Gastrocnemius medialis (tissue), 4 donors: ENCODE data around the gene C5orf58. TPM values are rescaled to one million over a fixed set of nuclear protein-coding genes. Genes with fewer than 3 reads are reported as not detected.

Experiments
- ATAC-seq, 2 donors: fragments of 150-250 bp; one replicate each; pipeline ENCODE4 v1.9.1; 2016
- DNase-seq, 2 donors: peaks; one replicate each; pipeline ENCODE4 v3.0.0-alpha.2; 2019
- H3K27ac ChIP-seq, 4 donors: fragments of 200-600 bp; sonication (generic); 1 replicate in 1 of 4; 2 replicates in 3 of 4; pipeline ENCODE4 v1.5.1; 2016 to 2018; ENCODE audit warnings: mild to moderate bottlenecking in 2 of 4, moderate library complexity in 1 of 4
- H3K27me3 ChIP-seq, 3 donors: fragments of 200-600 bp; sonication (generic) in 2 of 3; 1 replicate in 1 of 3; 2 replicates in 2 of 3; pipeline versions ENCODE4 v1.5.1 to v1.6.0; 2016 to 2019; ENCODE audit warnings: mild to moderate bottlenecking in 1 of 3, moderate library complexity in 1 of 3
- H3K36me3 ChIP-seq, 2 donors: fragments of 200-600 bp; sonication (generic) in 1 of 2; one replicate each; pipeline ENCODE4 v1.5.1; 2017 to 2018
- H3K4me1 ChIP-seq, 2 donors: fragments of 200-600 bp; sonication (generic) in 1 of 2; one replicate each; pipeline ENCODE4 v1.5.1; 2016 to 2017; ENCODE audit warnings: mild to moderate bottlenecking in 2 of 2
- H3K4me3 ChIP-seq, 4 donors: fragments of 200-600 bp; sonication (generic) in 3 of 4; 1 replicate in 1 of 4; 2 replicates in 3 of 4; pipeline ENCODE4 v1.5.1; 2016 to 2019; ENCODE audit warnings: mild to moderate bottlenecking in 2 of 4
- H3K9me3 ChIP-seq, 3 donors: fragments of 200-600 bp; sonication (generic) in 2 of 3; 1 replicate in 1 of 3; 2 replicates in 2 of 3; pipeline ENCODE4 v1.5.1; 2016 to 2019
- POLR2A ChIP-seq, 2 donors: fragments of 450-650 bp; IDR thresholded peaks; one replicate each; pipeline ENCODE4 v1.6.1; 2017; ENCODE audit warnings: antibody characterized with exemption in 2 of 2, mild to moderate bottlenecking in 2 of 2, moderate library complexity in 2 of 2
- in situ Hi-C, 4 donors: fragments of 200-750 bp; cut with MboI; loops; one replicate each; pipeline versions ENCODE4 v1.15.0 to v1.8.0; 2017; ENCODE audit warnings: low sequenced_read_pairs in 4 of 4
- intact Hi-C: fragments of 100-400 bp; cut with DNase I; formaldehyde crosslinking; loops from one replicate; pipeline ENCODE4 v1.15.1; 2023; ENCODE audit warnings: low total_unique reads
- total RNA-seq, 4 donors: library from RNA; depleted of rRNA; stranded (reverse); fragments of >200 nt; gene quantifications; one replicate each; pipeline versions ENCODE4 v1.1.0 to v1.2.3, GENCODE V29; 2016
- TF ChIP-seq, protein P1 (sequence below), 5 experiments: fragments of 450-650 bp in 3 of 5; fragments of 200-600 bp in 2 of 5; sonication (generic) in 2 of 5; IDR thresholded peaks in 4 of 5; conservative IDR thresholded peaks in 1 of 5; 1 replicate in 4 of 5; 2 replicates in 1 of 5; pipeline ENCODE4 v1.5.1; 2016 to 2019; ENCODE audit warnings: antibody characterized with exemption in 5 of 5, mild to moderate bottlenecking in 3 of 5, moderate library complexity in 3 of 5

C5orf58 gene
- total RNA-seq, 4 donors from 2014 or later: not detected

DNA sequence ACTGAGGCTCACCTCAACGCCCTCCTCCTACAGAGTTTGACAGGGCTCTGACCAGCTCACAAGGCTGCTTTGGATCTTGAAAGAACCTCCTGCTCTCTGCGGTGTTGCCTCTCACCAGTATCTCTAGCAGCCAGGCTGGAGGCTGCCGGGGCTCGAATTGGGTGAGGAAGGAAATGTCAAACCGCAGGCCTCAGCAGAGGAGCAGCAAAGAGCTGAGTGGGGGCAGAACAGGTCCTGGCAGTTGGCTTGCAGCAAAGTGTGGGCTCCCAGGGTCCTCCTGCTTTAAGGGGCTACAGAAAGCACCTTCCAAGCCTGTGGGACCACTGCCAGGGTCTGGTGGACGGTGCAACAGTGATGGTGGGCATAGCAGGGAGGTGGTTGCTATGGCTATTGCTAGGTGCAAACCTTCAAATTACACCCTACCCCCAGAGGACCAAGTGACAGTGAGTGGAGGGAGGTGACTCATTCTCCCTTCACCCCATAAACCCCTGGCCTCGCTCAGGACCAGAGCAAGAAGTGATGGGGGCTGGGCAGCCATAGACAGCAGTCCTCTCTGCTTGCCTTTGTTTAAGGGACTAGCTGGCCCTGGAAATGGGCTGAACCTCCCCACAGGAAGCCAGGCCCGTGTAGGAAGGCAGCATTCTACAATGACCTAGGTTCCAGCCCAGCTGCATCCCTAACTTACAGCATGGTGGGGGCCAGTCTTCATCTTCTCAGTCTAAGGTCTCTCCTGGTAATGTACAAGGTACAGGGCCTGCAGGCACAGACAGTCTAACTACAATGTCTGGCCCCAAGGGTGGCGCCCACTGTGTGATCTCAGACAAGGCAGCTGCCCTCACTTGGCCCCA lies 46.0 kb downstream of the C5orf58 start:
- intact Hi-C loops (no loop called here), in situ Hi-C loops (no loop called here)
- TF ChIP-seq, protein P1, sequence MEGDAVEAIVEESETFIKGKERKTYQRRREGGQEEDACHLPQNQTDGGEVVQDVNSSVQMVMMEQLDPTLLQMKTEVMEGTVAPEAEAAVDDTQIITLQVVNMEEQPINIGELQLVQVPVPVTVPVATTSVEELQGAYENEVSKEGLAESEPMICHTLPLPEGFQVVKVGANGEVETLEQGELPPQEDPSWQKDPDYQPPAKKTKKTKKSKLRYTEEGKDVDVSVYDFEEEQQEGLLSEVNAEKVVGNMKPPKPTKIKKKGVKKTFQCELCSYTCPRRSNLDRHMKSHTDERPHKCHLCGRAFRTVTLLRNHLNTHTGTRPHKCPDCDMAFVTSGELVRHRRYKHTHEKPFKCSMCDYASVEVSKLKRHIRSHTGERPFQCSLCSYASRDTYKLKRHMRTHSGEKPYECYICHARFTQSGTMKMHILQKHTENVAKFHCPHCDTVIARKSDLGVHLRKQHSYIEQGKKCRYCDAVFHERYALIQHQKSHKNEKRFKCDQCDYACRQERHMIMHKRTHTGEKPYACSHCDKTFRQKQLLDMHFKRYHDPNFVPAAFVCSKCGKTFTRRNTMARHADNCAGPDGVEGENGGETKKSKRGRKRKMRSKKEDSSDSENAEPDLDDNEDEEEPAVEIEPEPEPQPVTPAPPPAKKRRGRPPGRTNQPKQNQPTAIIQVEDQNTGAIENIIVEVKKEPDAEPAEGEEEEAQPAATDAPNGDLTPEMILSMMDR (IDR thresholded peaks at IDR 0.05 in 4 of 5, conservative IDR thresholded peaks at IDR 0.05 in 1 of 5): no peak
- no peak for TF ChIP-seq POLR2A (IDR thresholded peaks at IDR 0.05)
- H3K27ac ChIP-seq: peak overlapping the region in 2 of 4 donors; percentile 41 to 64
- H3K4me1 ChIP-seq: peaks cover 0 to 10% of the 10 kb centered on the region in 2 donors
- no peak overlapping the region for H3K4me3 ChIP-seq
- no peaks in the 10 kb centered on the region for H3K9me3 ChIP-seq
- ATAC-seq (peak in 1 of 2 donors; percentile 26), DNase-seq (peak in 1 of 2 donors; percentile 40)
- no peaks in the 10 kb centered on the region for H3K36me3 ChIP-seq
- H3K27me3 ChIP-seq: no peaks in the 10 kb centered on the region

DNA sequence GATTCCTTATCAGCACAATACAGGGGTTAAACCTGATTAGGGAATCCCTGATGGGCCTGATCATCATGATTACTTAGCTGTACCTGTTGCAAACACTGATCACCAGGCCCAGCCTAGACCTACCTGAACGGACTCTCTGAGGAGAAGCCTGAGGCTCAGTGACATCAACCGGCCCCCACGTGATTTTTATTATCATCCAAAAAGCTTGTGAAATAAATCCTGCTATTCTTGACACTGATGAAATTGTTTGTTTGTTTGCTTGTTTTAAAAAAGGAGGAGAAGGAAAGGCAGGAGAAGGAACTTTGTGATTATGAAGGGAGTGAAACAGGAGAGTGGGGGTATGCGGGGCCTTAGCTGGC lies 46.7 kb downstream of the C5orf58 start:
- Histone ChIP-seq H3K27ac (peak overlapping the region in 2 of 4 donors; percentile 41 to 64), H3K36me3 (no peaks in the 10 kb centered on the region), H3K27me3 (no peaks in the 10 kb centered on the region), H3K4me1 (peaks cover 0 to 10% of the 10 kb centered on the region in 2 donors), H3K9me3 (no peaks in the 10 kb centered on the region), H3K4me3 (no peak overlapping the region)
- in situ Hi-C loops: no loop called here
- no peak for TF ChIP-seq POLR2A (IDR thresholded peaks at IDR 0.05)
- TF ChIP-seq, protein P1 (IDR thresholded peaks at IDR 0.05 in 4 of 5, conservative IDR thresholded peaks at IDR 0.05 in 1 of 5): no peak
- ATAC-seq (no peak), DNase-seq (no peak)
- intact Hi-C loops: no loop called here

DNA sequence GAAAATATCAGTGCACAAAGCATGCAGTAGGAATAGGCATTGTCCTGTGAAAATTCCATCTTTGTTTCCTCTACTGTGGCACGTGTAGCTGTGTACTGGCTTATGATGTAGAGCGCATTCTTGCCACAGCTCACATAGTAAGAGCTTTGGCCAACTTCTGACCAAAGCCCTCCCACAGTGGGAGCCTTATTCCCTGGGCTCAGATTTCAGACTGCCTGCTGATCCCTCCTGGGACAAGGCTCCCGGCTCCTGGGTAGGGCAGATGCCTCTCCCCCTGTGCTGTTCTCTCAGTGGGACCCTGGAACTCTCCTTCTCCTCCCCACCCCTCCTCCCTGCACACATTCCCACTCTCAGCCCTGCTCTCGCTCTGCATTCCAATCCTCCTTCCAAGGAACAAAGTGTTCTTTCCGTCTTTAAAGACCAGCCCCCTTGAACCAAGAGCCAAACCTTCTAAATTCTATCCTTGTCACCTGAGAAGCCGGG lies 47.3 kb downstream of the C5orf58 start:
- H3K27ac ChIP-seq: peak overlapping the region in 3 of 4 donors; percentile 28 to 64 (median 41)
- H3K4me1 ChIP-seq: peaks cover 0 to 10% of the 10 kb centered on the region in 2 donors
- in situ Hi-C loops (no loop called here), intact Hi-C loops (no loop called here)
- DNase-seq (peak in 1 of 2 donors; percentile 64), ATAC-seq (peak; percentile 69 to 83)
- H3K4me3 ChIP-seq: no peak overlapping the region
- no peaks in the 10 kb centered on the region for H3K9me3 ChIP-seq
- H3K27me3 ChIP-seq: no peaks in the 10 kb centered on the region
- no peak for TF ChIP-seq POLR2A (IDR thresholded peaks at IDR 0.05)
- TF ChIP-seq, protein P1 (IDR thresholded peaks at IDR 0.05 in 4 of 5, conservative IDR thresholded peaks at IDR 0.05 in 1 of 5): no peak
- H3K36me3 ChIP-seq: no peaks in the 10 kb centered on the region

DNA sequence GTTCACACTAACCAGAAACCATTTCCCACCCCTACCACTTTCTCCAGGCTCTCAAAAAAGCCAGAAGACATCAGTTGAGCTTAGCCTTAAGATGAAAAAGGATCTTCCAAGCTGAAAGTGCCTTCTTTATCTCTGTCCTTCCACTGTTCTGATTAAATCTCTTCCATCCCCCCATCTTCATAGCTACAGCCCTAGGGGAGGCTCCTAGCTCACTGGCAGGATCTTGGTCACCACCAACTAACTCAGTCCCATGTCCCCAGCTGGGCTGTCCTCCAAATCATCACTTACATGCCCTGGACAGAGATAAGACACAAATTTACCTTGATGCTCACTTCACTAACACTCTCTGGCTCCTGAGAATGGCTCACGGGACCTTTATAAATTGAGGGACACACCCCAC lies 50.5 kb downstream of the C5orf58 start:
- no peak overlapping the region for H3K4me3 ChIP-seq
- DNase-seq: no peak
- in situ Hi-C loops (no loop called here), intact Hi-C loops (no loop called here)
- no peaks in the 10 kb centered on the region for H3K36me3 ChIP-seq
- no peak for ATAC-seq
- no peak overlapping the region for H3K27ac ChIP-seq
- no peaks in the 10 kb centered on the region for H3K9me3 ChIP-seq
- peaks cover 0 to 10% of the 10 kb centered on the region in 2 donors for H3K4me1 ChIP-seq
- TF ChIP-seq, protein P1 (IDR thresholded peaks at IDR 0.05 in 4 of 5, conservative IDR thresholded peaks at IDR 0.05 in 1 of 5): no peak
- no peak for TF ChIP-seq POLR2A (IDR thresholded peaks at IDR 0.05)
- no peaks in the 10 kb centered on the region for H3K27me3 ChIP-seq
